ENCODE data around the gene PHLDB3.
"Not testable (repeated sequence)": the region's sequence is repeated elsewhere in the genome, so short reads cannot be mapped to it uniquely, and the experiment has no call there.

Gene PHLDB3

GRCh38 chr19:43518051-43518450, 13.5 kb upstream of the PHLDB3 start:
- no peak for DNase-seq (ENCODE audit: extremely low read depth, low read depth)
- no peak for TF ChIP-seq CTCF (IDR thresholded peaks at IDR 0.05; ENCODE audit: low read depth, low read length)

- not testable (repeated sequence) for DNase-seq (ENCODE audit: extremely low read depth, low read depth)
Measured at GRCh38 chr19:43512399-43512798, 7.9 kb upstream of the PHLDB3 start.

- no peak for TF ChIP-seq CTCF (IDR thresholded peaks at IDR 0.05; ENCODE audit: low read depth, low read length)
- no peak for DNase-seq (ENCODE audit: extremely low read depth, low read depth)
Measured at GRCh38 chr19:43511324-43511723, 6.8 kb upstream of the PHLDB3 start.

- DNase-seq (ENCODE audit: extremely low read depth, low read depth) = no peak
- TF ChIP-seq CTCF (IDR thresholded peaks at IDR 0.05; ENCODE audit: low read depth, low read length) = no peak
Measured at GRCh38 chr19:43510713-43511112, 6.2 kb upstream of the PHLDB3 start.

- no peak for DNase-seq (ENCODE audit: extremely low read depth, low read depth)
- no peak for TF ChIP-seq CTCF (IDR thresholded peaks at IDR 0.05; ENCODE audit: low read depth, low read length)
Measured at GRCh38 chr19:43507880-43508279, 3.3 kb upstream of the PHLDB3 start.

GRCh38 chr19:43506629-43507028, 2.1 kb upstream of the PHLDB3 start:
- DNase-seq (ENCODE audit: extremely low read depth, low read depth) = no peak
- TF ChIP-seq CTCF (IDR thresholded peaks at IDR 0.05; ENCODE audit: low read depth, low read length) = no peak

GRCh38 chr19:43505941-43506340, 1.4 kb upstream of the PHLDB3 start:
- TF ChIP-seq CTCF (IDR thresholded peaks at IDR 0.05; ENCODE audit: low read depth, low read length) = no peak
- DNase-seq (ENCODE audit: extremely low read depth, low read depth) = no peak

- DNase-seq (ENCODE audit: extremely low read depth, low read depth) = no peak
- TF ChIP-seq CTCF (IDR thresholded peaks at IDR 0.05; ENCODE audit: low read depth, low read length) = no peak
Measured at GRCh38 chr19:43505186-43505456, 575 bp upstream of the PHLDB3 start.
